H54 (cell line): ENCODE data around the gene MKNK2.

Source experiments
- DNase-seq: peaks from one replicate; pipeline ENCODE4 v3.0.0; 2011; ENCODE audit warnings: low spot score, mixed read lengths; ENCODE audit not compliant: insufficient read length
- FAIRE-seq: peaks from 3 replicates; lab custom pipeline; 2011; peaks lifted over from hg19 to GRCh38; lab: Jason Lieb, UNC
- POLR2A ChIP-seq: IDR thresholded peaks from 2 replicates; pipeline ENCODE4 v1.6.1; 2011; ENCODE audit warnings: low read depth, mild to moderate bottlenecking, low read length

MKNK2 gene

DNA sequence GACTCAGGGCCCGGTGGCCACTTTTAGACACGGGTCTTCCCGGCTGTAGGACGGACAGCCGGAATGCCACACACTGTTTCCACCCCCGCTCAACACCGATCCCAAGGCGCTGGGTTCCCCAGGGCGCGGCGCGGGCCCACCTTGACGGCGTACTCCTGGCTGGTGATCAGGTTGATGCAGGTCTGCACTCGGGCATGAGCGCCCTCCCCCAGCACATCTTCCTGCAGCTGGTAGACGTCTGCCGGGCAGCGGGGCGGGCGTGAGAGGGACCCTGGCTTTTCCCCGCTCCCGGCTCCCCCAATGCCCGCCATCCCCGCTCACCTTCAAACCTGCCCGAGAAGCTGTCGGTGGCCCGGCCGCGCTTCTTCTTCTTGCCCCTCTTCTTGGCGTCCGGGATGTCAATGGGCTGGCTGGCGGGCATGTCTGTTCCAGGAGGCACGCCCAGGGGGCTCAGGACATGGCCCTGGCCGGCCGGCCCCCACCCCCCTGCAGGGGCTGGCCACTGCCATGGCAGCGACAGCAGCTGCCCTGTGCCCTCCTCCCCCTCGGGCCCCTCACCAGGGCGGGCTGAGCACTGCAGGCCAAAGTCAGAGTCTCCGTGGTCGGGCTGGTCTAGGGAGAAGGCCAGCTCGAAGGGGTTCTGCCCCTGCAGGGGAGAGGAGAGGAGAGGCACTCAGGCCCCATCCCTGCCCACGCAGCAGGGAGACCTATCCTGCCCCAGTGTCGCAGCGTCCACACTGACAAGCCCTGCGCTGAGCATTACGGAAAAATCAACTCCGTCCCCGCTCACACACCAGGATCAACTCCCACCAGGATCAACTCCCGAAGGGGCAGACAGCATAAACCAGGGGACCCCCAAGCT is 4.8 kb downstream of the MKNK2 start:
- no peak for TF ChIP-seq POLR2A
- DNase-seq, result no peak
- FAIRE-seq, result no peak

DNA sequence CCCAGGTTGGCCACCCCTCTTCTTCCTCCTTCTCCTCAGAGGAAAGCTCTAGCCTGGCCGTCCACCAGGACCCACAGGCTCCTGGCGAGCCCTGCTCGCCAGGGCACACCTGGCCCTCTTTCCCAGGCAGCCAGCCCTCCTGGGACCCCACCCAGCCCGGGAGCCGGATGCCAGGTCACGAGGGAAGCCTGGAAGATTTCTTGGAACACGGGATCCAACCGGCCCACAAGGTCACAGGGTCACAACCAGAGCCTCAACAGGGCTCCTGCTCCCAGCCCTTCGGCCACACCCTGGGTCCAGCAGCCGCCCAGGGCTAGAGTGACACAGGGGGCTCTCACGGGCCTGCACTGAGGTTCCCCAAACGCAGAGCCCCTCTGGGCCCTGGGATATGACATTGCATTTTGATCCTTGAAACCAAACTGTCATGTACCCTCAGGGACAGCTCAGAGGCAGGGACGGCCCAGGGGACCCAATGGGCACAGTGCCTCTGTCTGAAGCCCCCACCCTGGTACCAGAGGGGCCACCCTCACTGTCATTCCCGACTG is 5.5 kb downstream of the MKNK2 start:
- FAIRE-seq (no peak), DNase-seq (no peak)
- TF ChIP-seq POLR2A, result no peak

DNA sequence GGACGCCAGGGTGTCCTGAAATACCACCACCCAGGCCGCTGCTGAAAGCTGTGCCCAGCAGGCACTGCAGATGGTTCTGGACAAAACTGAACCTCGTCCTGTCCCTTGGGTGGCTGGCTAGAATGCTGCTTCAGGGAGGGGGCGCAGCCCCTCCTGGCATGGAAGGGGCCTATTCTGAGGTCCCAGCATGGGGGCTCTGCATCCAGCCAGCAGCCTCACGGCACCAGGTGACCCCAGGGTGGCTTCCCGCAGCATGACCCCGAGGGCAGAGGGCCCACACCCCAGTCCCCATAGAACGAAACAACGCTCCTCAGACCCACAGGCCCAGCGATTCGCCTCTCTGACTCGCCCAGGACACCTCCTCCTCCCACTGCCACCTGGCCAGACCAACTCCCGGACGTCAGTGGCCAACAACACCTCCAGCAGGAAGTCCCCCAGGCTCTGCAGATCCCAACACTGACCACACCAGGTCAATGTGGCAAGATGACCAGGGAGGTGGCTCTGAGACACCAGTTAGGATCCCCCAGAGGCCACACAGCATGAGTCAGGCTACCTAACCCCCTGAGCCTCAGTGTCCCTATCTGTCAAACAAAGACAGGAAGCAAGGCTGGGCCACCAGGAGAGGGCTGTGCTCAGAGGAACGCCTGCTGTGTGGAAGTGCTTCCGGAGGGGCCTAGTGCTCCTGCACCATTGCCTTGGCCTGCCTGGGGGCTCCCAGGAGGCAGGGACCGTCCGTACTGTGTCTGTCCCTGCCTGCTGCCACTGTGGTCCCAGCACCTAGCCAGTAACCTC is 6.1 kb downstream of the MKNK2 start:
- no peak for TF ChIP-seq POLR2A
- FAIRE-seq (no peak), DNase-seq (no peak)

DNA sequence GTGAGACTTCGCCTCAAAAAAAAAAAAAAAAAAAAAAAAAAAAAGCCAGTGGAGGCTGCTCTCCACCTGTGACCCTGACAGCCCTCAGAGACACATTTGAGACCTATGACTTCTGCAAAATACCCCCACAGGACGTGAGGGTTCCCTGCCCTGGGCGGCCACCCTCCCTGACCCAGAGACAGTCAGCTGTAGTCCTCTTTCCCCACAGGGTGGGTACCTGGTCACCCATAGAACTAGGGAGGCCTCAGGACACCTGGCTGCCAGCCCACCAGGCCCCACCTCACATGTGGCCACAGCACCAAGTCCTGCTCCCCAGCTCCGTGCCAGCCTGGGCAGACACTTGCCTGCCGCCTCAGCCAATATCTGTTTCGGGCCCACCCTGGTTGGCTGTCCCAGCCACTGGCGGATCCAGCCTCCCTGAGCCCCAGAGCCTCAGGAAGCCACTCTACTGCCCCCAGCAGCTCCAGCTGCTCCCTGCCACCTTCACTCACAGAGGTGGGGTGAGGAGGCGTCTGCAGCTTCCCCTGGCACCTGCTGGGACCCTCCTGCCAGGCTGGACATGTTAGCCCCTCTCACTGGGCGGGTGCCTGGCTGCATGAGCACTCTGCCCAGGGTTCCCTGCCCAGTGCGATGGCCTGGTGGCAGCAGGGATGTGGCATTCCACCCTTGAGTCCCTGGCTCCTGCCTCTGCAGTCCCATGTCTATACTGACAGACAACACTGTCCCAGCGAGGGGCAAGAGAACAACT is 6.9 kb downstream of the MKNK2 start:
- DNase-seq (no peak), FAIRE-seq (no peak)
- TF ChIP-seq POLR2A, result no peak

DNA sequence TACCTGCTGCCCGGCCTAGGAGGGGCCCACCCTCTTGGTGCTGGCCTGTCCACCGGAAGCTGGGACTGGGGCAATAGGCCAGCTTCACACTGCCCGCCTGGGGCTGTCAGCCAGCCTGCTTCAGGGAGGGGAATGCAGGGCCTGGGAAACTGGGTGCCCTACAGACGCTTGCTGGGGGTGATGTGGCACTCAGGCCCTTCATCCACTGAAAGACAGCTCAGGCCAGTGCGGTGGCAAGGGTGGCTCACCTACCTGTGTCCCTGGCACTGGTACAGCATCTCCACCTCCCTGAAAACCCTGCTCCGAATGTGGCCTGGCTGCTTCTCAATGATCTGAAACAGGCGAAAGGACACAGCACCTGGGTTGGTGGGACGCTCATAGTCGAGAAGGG is 7.8 kb downstream of the MKNK2 start:
- FAIRE-seq (no peak), DNase-seq (no peak)
- no peak for TF ChIP-seq POLR2A

DNA sequence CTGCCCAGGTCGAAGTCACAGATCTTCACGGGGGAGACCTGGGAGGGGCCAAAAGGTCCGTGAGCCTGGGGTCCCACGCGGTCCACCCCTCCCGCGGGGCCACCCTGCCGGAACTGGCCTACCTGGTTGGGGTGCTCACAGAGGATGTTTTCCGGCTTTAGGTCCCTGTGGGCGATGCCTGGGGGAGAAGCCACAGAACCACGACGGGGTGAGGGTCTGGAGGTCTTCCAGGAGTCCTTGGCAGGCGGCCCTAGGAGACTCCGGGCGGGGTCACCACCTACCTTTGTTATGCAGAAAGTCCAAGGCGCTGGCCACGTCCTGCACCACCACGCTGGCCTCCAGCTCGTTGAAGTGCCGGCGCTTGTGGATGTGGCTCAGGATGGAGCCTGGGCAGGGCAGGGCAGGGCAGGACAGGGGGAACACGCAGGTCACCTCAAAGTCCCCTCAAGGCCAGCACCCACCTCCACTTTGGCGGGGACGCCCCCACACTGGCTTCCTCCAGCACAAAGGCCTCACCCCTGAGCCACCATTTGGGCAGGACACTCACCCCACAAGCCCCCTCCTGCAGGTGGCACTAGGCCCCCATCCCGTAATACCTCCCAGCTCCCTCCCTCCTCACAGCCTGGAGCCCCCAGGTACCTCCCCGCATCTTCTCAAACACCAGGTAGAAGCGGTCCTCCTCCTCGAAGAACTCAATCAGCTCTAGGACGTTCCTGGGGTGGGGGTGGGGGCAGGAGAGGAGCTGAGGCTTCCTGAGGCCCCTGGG is 8.4 kb downstream of the MKNK2 start:
- DNase-seq (no peak), FAIRE-seq (no peak)

DNA sequence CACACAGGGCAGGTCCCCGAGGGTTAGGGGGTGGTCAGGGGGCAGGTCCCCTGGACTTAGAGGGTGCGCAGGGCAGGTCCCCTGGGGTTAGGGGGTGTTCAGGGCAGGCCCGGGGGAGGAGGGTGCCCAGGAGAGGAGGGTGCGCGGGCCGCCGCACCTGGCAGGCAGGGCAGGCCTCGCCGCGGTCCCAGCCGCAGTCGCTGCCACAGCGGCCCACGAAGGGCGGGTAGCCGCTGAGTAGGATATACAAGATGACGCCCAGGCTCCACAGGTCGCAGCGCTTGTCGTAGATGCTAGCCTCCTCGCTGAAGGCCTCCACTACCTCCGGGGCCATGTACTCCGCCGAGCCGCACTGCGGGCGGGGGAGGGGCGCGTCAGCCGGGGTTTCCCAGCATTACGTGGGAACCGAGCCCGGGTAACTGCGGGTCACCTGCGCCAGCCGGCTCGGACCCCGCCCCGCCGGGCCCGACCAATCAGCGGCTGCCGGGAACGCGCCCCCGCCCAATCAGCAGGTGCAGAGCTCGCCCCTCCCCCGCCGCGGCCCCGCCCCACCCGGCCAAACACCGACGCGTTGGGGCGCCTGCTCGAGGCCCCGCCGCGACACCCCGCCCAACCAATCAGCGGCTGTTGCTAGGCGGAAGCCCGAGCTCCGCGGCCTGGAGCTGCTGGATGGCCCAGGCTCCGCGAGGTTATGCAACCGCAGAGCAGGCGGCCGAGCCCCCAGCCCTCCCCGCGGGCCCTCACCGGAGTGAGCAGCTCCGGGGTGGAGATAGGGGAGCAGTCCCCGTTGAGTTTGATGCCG is 9.2 kb downstream of the MKNK2 start:
- no peak for DNase-seq
- no peak for TF ChIP-seq POLR2A
- no peak for FAIRE-seq

More for the DNA sequence above, 8.4 kb downstream of the MKNK2 start:
- TF ChIP-seq POLR2A, result no peak

DNA sequence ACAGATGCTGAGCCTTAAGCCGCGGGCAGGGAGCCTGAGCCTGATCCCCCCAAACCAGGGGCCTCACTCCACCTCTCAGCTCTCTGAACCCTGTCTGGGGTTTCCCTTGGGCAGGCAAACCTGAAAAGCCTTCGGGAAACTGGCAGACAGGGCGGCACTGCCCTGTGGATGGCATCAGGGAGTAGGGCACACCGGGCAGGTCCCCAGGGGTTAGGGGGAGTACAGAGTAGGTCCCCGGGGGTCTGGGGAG is 9.7 kb downstream of the MKNK2 start:
- no peak for DNase-seq
- no peak for FAIRE-seq
- no peak for TF ChIP-seq POLR2A

DNA sequence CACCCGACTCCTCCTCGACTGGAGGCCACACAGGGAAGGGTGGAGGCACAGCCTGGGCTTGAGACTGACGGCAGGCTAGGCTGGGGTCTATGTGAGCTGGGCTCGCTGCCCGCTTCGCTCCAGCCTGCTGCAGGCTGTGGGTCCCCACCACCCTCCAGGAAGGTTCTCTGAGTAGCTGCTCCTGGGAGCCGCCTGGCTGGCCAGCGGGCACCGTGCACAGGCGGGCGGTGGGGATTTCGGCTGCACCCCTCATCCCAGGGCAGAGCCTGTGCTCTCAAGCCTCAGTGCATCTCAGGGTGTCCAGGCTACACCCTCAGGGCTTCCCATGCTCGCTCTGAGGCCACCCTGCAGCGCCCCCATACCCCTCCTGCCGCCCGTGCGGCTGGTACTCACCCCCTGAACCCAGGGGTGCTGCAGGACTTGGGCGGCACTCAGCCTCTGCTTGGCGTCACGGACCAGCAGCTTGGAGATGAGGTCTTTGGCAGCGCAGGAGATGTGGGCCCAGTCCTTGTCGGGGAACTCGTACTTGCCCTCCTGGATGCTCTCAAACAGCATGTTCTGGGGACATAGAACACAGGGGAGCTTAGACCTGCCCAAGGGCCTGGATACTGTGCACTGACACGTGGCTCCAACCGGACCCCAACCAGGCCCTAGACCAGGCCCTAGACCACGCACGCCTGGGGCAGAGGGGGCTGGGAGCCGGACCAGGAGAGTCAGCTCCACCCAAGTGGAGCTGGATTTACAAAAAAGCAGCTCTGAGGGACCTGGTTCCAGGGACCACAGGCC is 10.2 kb downstream of the MKNK2 start:
- no peak for TF ChIP-seq POLR2A
- FAIRE-seq, result no peak
- no peak for DNase-seq

DNA sequence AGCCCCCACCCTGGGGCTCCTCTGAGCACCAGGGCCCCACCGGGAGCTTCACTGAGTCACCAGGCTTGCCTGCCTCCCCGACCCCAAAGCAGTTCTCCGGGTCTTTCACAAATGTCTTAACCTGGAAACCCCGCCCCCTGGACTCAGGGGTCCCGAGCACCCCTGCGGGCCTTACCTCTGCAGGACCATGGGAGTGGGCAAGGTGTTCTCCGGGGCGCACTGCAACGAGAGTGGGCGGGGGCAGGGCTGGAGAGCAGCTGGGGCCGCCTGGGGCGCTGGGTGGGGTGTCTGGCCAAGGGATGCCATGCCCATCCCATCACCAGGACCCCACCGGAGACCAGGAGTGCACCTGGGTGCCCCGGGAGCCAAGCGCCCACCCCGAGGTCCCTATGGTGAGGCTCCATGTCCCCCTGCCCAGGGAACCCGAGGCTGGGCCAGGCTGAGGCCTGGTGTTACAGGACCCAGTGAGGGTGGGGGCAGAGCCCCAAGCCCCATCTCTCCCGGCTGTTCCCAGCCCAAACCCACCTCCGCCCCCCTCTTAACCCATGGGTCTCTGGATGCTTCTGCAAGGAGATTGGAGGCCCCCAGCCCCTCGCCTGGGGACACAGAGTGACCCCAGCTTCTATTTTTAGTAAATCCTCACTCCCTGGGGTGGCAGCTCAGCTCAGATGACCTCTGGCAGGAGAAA is 10.9 kb downstream of the MKNK2 start:
- no peak for DNase-seq
- TF ChIP-seq POLR2A, result no peak
- FAIRE-seq, result no peak
